Hindlimb muscle (tissue), 1 donor: ENCODE data around the gene SPAST. TPM values are rescaled to one million over a fixed set of nuclear protein-coding genes. Genes with fewer than 3 reads are reported as not detected.
"Not testable (repeated sequence)": the region's sequence is repeated elsewhere in the genome, so short reads cannot be mapped to it uniquely, and the experiment has no call there.

Experiments used
- DNase-seq: peaks from one replicate; pipeline ENCODE4 v3.0.0-alpha.2; 2013
- polyA plus RNA-seq: library from polyadenylated mRNA; unstranded; fragments of 120-200 nt; gene quantifications from one replicate; pipeline ENCODE4 v1.2.1, GENCODE V29; 2013; ENCODE audit not compliant: insufficient read length

SPAST gene
- polyA plus RNA-seq, 1 donor = 17.6 TPM

GRCh38 chr2:32129086-32129485 is 65.7 kb downstream of the SPAST start:
- DNase-seq = no peak

GRCh38 chr2:32135409-32135808 is 72.1 kb downstream of the SPAST start:
- DNase-seq = no peak

GRCh38 chr2:32136097-32136496 is 72.7 kb downstream of the SPAST start:
- DNase-seq = no peak

- DNase-seq = not testable (repeated sequence)
Measured at GRCh38 chr2:32151544-32151943, 88.2 kb downstream of the SPAST start.

- no peak for DNase-seq
Measured at GRCh38 chr2:32159678-32160077, 96.3 kb downstream of the SPAST start.

DNA sequence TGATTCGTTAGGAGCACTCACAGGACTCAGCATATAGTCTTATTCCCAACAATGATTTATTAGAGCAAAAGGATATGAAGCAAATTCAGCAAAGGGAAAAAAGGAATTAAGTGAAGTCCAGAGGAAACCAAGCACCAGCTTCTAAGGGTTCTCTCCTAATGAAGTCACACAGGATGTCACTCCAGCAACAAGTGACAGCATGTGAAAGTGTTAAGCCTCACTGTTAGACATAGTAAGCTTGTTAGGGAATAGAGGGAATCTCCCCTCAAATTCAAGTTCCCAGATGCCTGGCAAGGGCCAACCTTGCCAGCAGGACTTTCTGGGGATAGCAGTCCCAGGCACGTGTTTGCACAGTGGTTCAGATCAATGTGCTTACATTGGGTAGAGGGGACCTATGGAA is 97.9 kb downstream of the SPAST start:
- no peak for DNase-seq

DNA sequence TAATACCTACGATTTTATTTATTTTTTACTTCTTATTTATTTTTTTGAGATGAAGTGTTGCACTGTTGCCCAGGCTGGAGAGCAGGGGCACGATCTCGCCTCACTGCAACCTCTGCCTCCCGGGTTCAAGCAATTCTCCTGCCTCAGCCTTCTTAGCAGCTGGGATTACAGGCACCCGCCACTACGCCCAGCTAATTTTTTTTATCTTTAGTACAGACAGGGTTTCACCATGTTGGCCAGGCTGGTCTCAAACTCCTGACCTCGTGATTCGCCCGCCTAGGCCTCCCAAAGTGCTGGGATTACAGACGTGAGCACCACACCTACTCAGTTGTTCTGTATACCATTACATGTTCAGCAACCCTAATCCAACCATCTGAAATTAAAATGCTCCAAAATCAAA is 100.9 kb downstream of the SPAST start:
- not testable (repeated sequence) for DNase-seq

DNA sequence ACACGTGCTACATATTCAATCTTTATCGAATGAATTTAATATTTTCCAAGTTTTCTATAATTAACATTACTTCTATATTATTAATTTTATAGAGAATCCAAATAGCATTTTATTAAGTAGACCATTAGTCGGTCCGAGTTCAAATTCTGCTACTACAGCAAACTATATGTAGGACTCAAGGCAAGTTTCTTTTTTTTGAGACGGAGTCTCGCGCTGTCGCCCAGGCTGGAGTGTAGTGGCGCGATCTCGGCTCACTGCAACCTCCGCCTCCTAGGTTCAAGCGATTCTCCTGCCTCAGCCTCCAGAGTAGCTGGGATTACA is 101.6 kb downstream of the SPAST start:
- not testable (repeated sequence) for DNase-seq

- no peak for DNase-seq
Measured at GRCh38 chr2:32166115-32166574, 102.8 kb downstream of the SPAST start.

- no peak for DNase-seq
Measured at GRCh38 chr2:32168513-32168912, 105.2 kb downstream of the SPAST start.

DNA sequence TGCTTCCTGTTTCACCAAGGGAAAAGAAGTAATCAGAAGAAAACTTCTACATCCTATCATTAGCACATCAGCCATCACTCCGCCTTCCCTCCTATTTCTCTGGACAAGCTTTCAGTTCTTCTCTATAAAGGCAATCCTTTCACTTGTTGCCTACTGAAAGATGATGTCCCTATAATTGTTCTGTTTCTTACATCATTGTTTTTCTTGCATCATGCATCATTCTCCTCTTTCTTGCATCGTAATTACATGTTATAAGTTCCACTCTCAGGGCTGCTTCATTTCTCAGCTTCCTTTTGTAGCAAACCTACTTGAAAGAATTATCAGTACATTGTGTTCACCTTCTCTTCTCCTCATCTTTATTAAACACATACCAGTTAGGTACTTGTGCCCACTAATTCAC is 109.5 kb downstream of the SPAST start:
- no peak for DNase-seq

- DNase-seq = no peak
Measured at GRCh38 chr2:32182667-32183066, 119.3 kb downstream of the SPAST start.

- DNase-seq = no peak
Measured at GRCh38 chr2:32189011-32189410, 125.7 kb downstream of the SPAST start.

DNA sequence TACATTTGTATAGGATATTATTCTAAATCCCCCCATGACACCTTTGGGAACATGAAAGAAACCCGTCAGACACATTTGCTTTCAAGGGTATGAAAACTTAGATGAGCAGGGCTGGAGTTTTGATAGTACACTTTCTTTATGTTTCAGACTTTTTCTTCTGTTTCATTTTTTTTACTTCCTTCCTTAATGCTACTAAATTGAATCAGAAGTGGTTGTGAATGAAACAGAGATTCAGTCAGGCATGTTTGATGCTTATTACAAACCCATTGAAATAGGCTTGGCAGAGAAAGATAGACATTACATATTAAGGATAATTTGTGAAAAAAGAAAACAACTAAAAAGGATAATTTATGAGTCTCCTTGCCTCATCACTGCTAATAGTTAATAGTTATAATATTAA is 129.1 kb downstream of the SPAST start:
- no peak for DNase-seq

DNA sequence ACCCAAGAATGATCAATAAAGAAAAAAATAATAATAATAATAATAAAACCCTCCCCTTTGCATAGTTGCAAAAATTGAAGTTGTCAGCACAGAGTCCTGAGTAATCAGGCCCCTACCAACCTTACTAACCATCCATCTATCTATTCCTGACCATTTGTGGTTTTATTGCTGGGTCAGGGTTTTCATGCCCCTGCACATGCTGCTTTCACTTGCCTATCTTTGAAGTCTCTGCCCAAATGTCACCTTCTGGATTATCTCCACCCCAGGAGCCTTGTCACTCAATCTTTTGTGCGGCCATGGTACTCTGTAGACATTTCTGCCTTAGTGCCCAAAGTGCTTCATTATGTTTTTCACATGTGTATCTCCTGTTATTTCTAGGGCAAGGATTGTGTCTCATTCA is 137.5 kb downstream of the SPAST start:
- DNase-seq = no peak

- not testable (repeated sequence) for DNase-seq
Measured at GRCh38 chr2:32203428-32203827, 140.1 kb downstream of the SPAST start.

Other genes starting within 250 kb of the SPAST start
- gene MEMO1, start 52.5 kb upstream of the SPAST start, polyA plus RNA-seq = 39.6 TPM
- gene DPY30, start 23.8 kb upstream of the SPAST start, polyA plus RNA-seq = 43.9 TPM
- 14.8 TPM for gene SLC30A6, start 102.3 kb downstream of the SPAST start, polyA plus RNA-seq
- 1.1 TPM for gene NLRC4, start 201.3 kb downstream of the SPAST start, polyA plus RNA-seq
- gene YIPF4, start 214.3 kb downstream of the SPAST start, polyA plus RNA-seq = 39.9 TPM